GM21825 (cell line): ENCODE results near the gene NDUFV1.
"Not testable (repeated sequence)": the region's sequence is repeated elsewhere in the genome, so short reads cannot be mapped to it uniquely, and the experiment has no call there.

Experiments used
- ATAC-seq: cut with Tn5 transposase; IDR thresholded peaks from one replicate; pipeline ENCODE4 v1.9.1; 2021; ENCODE audit warnings: mild to moderate bottlenecking, moderate library complexity; ENCODE audit not compliant: unreplicated experiment

The NDUFV1 gene

DNA sequence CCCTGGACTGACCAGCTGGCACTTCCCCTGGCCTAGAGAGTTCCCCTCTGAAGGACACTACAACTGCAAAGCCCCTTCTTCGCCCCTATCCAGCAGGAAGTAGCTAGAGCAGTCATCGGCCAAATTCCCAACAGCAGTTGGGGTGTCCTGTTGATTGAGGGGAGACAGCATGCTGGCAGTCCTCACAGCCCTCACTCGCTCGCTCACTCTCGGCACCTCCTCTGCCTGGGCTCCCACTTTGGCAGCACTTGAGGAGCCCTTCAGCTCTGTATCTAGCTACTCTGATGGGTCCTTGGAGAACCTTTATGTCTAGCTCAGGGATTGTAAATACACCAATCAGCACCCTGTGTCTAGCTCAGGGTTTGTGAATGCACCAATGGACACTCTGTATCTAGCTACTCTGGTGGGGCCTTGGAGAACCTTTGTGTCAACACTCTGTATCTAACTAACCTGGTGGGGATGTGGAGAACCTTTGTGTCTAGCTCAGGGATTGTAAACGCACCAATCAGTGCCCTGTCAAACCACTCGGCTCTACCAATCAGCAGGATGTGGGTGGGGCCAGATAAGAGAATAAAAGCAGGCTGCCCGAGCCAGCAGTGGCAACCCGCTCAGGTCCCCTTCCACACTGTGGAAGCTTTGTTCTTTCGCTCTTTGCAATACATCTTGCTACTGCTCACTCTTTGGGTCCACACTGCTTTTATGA lies 19.5 kb downstream of the NDUFV1 start:
- not testable (repeated sequence) for ATAC-seq

DNA sequence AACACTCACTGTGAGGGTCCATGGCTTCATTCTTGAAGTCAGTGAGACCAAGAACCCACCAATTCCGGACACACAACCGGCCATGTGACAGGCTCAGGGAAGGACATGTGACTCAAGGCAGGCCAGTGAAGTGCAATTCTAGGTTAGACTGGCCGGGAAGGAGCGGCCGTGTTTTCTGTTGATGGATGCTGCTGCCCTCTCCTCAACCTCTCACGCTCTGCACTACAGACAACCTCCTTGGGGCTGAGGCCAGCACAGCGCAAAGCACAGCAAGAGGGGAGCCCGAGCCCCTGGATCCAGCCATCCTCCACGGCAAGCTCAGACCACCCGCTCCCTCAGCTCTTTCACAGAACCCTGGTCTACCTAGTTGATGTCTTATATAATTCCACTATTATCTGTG lies 20.2 kb downstream of the NDUFV1 start:
- ATAC-seq = no peak

DNA sequence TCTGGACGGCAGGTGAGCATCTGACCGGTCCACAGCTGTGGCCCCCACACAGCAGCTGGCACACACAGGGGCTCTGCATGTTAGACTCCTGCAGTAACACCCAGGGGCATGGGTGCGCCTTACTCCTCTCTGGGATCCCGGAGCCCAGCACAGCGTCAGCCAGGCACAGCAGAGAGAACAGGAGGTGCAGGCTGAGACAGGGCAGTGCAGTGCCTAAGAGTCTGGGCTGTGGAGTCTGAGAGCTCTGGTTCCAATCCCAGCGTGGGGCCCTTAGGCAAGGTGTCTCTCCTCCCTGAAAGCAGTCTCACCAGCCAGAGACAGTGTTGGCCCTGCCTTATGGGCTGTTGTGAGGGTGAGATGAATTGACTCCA lies 20.7 kb downstream of the NDUFV1 start:
- no peak for ATAC-seq

DNA sequence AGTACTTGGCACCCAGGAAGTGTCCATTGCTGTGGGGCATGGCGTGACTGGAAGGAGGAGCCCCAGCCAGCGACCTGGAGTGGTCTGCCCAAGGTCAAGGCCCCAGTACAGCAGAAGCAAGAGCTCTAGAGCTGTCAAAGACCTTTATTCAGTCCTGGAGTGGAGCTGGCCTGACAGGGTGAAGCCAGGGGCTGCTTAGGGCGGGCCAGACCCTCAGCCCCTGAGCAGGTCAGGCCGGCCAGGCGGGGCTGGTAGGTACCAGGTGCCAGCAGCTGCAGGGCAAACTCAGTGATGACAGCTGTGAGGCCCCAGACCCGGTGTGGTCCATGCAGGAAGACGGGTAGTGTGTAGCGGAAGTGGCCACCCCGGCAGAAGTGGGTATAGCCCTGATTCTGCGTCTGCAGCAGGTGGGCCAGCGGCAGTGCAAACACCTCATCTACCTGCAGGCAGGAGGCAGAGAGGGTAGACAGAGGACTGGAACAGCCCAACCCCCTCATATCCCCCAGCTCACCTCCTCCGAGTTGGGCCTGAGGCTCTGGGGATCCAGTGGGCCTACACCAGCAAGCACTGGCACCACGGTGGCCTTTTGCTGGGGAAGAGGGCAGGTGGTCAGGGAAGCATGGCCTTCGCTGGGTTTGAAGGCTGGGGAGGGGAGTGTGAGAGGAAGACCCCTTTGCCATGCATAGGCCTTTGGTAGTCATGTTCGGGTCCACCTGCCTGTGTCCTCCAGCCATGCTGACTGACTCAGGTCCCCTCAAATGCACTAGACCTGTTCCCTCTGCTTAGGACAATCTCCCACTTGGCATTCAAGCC lies 21.3 kb downstream of the NDUFV1 start:
- no peak for ATAC-seq

DNA sequence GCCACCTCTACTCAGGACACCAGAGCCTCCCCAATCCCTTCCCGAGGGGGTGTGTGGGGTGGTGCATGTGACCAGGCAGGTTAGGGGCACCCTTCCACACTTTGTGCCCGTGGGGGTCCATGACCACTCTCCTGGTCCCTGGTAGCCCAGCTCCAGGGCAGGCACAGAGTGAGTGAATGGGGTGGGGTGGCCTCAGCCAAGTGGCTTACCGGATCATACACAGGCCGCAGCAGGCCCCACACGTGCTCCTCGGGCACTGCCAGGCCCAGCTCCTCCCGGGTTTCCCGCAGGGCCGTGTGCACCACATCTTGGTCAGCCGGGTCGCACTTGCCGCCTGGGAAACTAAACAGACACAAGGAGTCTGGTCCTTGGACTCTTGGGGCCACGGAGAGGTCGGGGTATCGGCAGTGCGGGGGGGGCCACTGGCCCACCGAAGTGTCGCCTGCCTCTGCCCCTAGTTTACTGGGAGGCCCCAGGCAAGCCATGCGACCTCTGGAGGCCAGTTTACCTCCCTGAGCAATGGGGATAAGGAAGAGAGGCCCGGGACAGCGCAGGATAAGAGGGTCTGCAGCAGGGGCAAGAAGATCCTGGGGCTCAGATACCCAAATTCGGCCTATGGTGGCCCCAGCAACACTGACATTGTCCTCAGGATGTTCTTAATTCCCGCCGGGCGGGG lies 22.1 kb downstream of the NDUFV1 start:
- ATAC-seq = no peak

DNA sequence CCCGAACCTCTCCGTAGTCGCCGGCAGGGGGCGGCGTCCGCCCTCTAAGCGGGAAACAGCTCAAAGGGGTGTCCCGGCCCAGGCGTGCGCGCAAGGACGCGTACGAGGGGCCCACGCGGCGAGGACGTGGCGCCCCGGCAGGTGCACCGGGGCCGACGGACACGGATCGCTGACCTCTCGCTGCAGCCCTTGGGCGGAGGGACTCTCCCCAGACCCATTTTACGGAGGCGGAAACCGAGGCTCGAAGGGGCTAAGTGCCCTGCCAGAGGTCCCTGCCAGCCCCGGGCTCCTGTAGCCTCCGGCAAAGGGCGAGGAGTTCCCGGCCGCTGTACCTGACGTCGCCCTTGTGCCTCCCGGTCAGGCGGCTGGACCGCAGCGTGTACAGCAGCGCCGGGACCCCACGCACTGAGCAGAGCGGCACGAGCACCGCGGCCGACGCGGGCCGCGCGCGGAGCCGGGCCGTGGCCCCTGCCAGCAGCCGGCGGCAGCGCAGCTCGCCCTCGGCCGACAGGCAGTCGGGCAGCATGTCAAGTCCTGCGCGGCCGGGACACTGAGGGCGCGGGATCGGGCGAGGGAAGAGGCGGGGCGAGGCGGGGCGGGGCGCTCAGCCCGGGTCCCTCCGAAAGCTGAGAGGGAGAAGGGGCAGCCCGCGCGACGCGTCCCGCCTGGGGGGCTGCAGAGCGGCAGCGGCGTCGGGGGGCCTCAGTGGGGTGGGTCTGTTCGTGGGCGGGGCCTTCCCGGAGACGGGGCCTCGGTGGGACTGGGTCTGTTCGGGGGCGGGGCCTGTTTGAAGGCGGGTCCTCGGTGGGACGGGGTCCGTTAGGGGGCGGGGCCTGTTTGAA lies 22.9 kb downstream of the NDUFV1 start, which contains the start of gene NUDT8:
Gene NUDT8 (minus strand): TSS at position 552 of the 842 bp plus-strand sequence. CDS start 26 bp downstream, at position 526.
- ATAC-seq = peak; percentile 43

DNA sequence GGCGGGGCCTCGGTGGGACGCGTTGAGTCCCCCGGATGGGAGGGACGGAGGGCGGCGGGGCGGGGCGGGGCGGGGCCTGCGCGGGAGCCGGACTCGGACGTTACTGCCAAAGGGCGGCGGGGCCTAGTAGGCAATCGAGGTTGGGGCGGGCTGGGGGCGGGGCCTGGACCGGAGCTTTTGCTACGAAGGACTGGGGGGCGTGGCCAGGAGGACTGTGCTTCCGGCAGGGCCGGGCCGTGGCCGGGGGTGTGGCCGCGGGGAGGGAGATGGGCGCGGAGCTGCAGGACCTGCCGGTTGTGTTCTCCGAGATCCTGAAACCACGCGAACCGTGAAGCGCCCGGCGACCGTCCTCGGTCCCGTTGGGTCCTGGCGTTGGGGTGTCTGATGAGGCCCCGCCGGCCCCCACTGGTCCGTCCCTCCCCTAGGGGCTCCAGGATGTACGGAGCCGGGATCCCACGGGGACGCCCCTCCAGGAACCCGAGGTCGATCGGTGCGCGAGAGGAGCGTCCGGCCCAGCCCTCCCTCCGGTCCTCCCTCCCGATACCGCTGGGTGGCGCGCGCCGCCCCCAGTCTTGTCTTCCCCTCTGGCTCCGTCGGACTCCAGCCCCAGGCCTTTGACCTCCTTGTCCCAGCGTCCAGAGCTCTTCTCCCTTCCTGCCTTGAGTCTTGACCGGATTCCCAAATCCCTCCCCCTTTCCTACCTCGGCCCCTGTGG lies 23.6 kb downstream of the NDUFV1 start:
- peak; percentile 73 for ATAC-seq

DNA sequence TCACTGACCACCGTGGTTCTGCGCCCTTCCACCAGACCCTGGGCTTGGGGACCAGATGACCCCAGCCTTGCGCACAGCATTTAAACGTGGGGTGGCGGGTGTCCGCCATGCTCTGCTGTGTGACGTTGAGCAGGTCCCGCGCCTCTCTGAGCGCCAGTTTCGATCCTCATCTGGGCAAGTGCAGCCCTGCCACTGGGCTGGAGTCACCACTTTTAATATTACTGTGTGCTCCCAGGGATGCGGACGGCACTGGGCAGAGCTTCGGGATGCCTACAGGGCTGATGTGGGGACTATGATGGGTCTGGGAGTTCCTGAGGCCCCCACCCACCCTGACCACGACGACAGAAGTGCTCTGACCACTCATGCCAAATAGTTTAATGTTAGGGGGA lies 24.2 kb downstream of the NDUFV1 start:
- no peak for ATAC-seq

DNA sequence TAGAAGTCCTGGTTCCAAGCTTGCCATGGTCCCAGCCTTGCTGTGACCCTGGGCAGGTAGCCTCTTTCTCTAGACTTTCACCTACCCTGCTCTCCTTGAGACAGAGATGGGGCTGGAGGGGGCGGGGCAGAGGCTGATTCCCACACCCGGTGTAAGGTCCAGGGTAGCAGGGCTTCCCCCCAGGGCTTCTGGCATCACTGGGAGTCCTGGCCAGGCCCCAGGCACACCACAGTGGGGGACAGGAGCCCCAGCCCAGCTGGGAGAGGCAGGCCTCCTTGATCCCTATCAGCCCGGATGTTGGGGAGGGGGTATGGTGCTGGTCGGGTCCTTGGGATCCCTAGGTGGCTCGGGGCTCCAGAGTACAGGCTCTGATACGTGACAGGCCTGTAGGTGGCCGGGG lies 24.7 kb downstream of the NDUFV1 start:
- no peak for ATAC-seq

DNA sequence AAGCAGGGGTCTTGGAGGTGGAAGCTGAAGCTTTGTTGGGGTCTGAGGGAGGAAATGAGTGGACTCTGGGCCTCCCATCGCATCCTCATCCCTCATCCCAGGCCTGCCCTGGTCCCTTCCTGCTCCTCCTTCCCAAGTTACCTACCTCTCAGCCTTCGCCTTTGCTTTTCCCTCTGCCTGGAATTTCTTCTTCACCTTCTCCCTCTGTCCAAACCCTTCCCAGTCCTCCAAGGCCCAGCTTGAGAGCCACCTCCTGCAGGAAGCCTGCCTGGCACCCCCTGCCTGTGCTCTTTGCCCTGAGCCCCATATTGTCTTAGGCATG lies 25.1 kb downstream of the NDUFV1 start:
- no peak for ATAC-seq

DNA sequence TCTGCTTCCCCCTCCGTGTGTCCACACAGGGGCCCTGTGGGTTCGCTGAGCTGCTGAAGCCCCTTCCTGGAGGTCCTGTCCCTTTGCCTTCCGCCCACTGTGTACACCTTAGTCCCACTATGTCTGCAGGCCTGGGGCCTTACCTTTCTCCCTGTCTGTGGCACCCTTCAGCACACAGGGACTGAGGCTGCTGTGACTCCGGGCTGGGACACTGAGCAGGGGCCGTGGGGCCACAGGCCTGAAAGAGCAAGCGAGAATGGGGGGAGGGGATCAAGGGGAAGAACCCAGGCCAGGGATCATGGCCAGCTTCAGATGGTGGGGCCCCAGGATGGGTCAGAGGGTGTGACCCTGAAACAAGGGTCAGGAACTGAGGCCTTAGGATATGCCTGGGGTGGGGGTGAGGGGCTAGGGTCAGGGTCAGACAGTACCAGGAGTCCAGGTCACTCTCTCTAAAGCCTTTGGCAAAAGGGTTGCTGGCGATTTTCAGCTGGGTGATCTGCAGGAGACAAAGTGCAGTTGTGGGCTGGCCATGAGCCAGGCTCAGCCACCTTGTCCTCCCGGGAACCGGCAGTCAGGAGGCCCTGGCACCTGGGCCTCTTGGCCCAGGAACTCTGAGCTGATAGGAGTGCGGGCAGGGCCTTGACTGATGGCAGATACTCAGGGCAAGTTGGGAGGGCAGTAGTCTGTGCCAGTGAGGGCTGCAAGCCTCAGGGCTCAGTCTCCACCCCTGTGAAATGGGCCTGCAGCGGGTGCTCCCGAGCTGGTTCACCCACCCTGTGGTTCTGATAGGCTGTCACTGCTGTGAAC lies 25.6 kb downstream of the NDUFV1 start:
- ATAC-seq = no peak

DNA sequence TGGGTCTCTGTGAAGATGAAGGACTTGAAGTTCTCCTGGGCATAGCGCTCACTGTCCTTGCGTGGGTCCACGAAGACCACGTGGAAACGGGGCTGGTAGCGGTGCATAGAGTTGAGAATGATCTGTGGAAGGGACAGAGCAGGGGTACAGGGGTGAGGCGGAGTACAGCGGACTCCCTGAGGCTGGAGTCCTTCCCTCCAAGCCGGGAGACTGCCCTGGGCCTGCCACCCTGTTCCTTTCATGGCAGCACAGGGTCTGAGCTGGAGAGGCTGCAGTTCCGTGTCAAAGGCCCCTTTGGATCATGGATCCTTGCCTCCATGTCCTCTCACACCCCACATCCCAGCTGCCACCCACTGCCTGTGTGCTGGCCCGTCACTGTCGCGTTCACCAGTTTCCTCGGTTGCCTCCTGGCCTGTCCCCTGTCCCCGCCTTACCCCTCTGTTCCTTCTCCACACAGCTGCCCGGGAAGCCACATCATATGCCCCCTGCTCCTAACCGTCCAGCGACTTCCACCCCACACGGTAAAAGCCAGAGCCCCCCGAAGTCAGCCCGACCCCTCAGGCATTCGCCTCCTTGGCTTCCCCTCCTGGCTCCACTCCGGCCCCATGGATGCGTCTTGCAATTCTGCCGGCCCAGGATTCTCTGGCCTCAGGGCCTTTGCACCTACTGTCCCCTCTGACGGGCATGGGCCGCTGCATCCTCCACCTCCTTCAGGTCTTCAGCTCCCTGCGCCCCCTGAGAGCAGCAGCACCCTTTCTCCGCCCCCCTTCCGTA lies 26.4 kb downstream of the NDUFV1 start:
- ATAC-seq = no peak

DNA sequence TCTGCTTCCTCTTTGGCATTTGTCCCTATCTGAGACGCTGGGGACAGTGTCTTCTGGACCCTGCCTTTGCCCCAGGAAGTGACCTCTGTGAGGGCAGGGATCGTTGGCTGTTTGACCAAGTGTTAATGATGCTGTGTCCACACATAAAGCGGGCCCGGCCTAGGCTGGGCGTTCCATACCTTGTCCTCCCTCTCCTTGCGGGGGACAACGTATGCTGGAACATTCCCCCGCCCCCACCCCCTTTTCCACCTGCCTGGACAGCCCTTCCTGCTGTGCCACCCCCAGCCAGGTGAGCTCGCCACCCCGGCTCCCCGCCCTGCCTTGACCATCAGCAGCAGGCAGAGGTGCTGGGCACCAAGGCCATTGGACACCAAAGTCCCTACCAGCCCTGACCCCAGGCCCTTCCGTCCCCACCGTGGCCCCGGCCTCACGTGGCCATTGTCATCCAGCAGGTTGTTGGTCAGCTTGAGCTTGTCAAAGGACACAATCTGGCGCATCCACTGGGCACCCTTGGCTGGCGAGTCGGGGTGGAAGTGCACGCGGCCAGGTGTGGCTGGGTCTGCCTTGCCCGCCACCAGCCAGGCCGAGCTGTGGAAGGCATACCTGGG lies 27.1 kb downstream of the NDUFV1 start:
- ATAC-seq = no peak

DNA sequence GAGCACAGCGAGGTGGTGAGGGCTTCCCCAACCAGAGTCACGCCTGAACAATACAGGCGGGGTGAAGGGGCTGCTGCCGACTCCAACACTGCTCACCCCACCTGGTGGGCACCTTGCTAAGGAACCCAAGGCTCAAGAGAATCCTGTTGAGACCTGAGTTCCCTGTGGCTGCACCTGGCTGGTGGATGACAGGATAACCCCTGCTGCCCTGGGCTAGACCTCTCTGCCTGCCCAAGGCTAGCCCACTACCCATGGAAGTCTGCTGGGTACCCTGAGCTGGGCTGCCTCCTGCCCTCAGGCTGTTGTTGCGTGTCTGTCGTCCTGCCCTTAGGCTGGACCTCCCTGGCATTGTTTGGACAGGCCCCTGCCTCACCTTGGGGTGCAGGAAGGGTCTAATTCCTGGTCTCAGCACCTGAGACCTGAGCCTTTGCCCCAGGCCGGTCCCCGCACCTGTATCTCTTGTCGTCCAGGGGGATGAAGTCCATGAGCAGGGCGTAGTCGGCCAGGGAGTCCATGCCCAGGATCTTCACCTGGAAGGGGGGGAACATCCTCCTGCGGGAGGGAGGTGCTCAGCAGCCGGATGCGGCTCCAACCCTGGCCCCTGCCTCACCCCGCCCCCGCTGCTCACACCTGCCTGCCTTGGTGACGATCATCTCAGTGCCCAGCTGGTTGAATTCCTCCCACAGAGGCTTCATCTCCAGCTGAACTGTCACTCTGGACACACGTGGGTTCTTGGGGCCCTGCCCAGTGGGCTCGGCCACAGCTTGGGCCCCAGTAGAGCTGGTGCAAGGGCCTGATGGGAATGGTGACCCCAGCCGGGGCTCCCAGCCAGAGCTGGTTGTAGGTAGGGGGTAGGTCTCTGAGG lies 27.9 kb downstream of the NDUFV1 start:
- no peak for ATAC-seq

DNA sequence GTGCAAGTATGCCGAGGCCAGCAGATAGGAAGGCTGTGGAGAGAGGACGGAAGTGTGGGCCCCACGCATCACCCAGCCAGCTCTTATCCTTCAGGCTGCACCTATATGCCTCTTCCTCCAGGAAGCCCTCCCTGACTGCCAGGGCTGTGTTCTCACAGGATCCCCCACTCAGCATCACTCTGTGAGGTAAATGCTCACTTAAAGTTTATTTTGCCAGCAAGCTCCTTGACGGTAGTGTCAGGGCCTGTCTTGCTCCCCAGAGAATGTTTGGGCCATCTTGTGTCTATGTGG lies 28.4 kb downstream of the NDUFV1 start:
- ATAC-seq = no peak

DNA sequence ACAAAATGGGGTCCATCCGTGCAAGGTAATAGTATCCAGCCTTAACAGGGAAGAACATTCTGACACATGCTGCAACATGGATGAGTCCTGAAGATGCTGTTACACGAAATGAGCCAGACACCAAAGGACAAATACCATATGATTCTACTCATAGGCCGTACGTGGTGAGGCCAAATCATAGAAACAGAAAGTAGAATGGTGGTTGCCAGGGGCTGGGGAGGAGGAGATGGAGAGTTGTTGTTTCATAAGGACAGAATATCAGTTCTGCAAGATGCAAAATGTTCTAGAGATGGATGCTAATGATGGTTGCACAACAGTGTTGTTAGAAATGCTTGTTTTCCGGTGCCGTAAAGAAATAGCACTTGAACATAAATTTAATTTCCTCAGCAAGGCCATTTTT lies 30.2 kb downstream of the NDUFV1 start:
- ATAC-seq = no peak

DNA sequence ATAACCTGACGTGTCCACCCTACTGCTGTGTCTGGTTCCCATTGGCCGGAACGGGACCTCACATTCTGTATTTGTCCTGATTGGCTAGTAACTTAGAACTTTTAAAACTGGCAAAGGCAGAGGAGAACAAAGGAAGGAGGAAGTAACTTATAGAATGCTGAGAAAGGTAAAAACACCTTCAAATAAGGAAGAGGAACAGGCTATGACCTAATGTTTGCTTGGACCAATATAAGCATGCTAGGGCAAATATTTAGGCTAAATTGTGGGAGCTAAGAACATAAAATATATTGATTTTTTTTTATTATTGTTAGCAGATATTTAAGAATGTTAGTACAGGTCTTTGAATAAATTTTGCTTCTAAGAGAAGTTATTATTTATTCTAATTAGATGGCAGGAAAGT lies 30.7 kb downstream of the NDUFV1 start:
- not testable (repeated sequence) for ATAC-seq
